GM13976 (cell line): Measurements from ENCODE around the gene TLR9.

Source experiments
- DNase-seq: peaks from one replicate; pipeline ENCODE4 v3.0.0; 2012; ENCODE audit warnings: low spot score
- in situ Hi-C: fragments of 300-500 bp; cut with MboI; formaldehyde crosslinking; loops from one replicate; pipeline ENCODE4 v1.12.0; 2022; ENCODE audit warnings: low sequenced_read_pairs, mixed read lengths, inconsistent platforms; ENCODE audit not compliant: unreplicated experiment
- TF ChIP-seq, protein P1 (sequence below): IDR thresholded peaks from 2 replicates; pipeline ENCODE4 v1.5.1; 2012; ENCODE audit warnings: borderline replicate concordance, mild to moderate bottlenecking; ENCODE audit not compliant: insufficient read depth; ENCODE audit errors: extremely low read depth, missing control alignments, control extremely low read depth

TLR9 gene

DNA sequence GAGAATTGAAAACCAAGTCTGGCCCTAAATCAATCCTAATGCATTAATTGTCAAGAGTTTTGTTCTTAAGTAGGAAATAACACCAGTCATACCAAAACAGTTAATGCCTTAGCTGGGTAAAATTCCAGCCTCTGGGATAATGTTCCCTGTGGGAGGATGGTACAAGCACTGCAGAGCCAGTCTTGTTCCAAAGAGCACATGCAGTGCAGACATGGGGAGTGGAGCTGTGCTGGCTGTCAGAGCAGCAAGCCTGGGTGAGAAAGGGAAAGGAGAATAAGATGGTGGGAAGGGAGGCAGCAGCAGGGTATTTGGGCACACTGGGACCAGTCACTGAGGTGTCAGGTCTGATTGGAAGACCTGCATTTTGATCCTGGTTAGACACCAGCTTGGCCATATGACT is 15.4 kb downstream of the TLR9 start:
- DNase-seq: no peak
- in situ Hi-C loops: no loop called here
- TF ChIP-seq, protein P1, sequence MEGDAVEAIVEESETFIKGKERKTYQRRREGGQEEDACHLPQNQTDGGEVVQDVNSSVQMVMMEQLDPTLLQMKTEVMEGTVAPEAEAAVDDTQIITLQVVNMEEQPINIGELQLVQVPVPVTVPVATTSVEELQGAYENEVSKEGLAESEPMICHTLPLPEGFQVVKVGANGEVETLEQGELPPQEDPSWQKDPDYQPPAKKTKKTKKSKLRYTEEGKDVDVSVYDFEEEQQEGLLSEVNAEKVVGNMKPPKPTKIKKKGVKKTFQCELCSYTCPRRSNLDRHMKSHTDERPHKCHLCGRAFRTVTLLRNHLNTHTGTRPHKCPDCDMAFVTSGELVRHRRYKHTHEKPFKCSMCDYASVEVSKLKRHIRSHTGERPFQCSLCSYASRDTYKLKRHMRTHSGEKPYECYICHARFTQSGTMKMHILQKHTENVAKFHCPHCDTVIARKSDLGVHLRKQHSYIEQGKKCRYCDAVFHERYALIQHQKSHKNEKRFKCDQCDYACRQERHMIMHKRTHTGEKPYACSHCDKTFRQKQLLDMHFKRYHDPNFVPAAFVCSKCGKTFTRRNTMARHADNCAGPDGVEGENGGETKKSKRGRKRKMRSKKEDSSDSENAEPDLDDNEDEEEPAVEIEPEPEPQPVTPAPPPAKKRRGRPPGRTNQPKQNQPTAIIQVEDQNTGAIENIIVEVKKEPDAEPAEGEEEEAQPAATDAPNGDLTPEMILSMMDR: no peak

DNA sequence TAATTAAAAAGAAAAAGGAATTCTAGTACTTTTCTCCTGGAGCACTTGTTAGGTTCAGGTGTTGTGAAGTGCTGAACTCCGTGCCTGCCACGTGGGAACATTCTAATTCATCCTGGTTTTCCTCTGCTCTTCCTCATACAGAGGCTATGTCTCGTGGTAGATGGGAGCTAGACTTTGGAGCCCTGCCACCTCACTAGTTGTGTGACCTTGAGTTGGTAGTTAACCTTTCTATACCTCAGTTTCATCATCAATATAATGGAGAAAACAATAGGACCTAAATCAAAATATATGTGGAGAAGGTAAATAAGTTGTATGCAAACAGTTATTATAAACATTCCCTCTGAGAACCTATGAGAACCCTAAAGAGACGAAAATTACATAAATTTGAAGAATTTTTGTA is 16.9 kb downstream of the TLR9 start:
- in situ Hi-C loops: no loop called here
- no peak for DNase-seq
- TF ChIP-seq, protein P1: no peak

DNA sequence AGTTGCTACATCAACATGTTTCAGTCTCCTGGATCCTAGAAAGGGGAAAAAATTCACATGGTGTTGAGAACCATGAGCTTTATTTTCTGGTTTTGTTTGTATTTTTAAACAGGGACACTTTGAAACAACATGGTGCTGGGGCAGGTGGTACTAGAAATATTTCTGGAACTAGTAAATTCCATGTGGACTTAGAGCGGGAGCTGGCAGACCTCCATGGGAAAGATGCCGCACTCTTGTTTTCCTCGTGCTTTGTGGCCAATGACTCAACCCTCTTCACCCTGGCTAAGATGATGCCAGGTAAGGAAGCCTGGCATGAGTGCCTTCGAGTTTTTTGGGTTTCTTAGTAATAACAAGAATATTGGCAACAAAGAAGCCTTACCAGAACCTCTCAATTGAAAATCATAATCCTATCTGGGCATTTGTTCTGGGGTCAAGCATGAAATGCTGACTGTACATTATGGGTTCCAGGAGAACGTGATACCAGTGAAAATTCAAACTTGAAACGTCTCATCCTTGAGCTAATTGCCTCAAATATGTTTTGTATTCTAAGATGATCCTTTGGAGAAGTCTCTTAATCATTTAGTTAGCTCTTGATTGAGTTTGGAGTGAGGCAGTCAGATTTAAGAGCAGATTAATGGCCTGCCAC is 19.6 kb downstream of the TLR9 start:
- TF ChIP-seq, protein P1: no peak
- in situ Hi-C loops: no loop called here
- DNase-seq: no peak

DNA sequence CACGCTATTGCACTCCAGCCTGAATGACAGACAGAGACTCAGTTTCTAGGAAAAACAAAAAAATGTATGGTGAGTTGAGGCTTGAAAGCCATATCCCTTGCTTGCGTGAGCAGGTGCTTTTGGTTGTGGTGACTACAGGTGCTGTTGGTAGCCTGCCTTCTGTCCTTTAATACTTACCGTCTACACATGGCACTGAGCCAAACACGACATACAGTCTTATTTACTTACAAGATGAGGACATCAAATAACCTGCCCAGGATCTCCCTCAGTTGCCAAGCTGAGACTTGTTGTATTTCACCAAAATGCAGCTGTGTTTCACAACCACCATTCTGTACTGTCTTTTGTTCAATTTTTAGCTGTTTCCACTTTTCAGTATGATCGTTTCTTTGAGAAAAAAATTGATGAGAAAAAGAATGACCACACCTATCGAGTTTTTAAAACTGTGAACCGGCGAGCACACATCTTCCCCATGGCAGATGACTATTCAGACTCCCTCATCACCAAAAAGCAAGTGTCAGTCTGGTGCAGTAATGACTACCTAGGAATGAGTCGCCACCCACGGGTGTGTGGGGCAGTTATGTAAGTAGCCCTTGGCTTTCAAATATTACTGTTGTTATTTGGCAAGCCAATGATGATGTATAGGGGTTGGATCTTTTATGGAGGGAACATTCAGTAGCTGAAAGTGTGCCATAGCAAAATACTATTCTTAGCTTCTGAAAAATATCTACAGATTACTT is 20.9 kb downstream of the TLR9 start:
- no peak for DNase-seq
- TF ChIP-seq, protein P1: no peak
- in situ Hi-C loops: no loop called here

DNA sequence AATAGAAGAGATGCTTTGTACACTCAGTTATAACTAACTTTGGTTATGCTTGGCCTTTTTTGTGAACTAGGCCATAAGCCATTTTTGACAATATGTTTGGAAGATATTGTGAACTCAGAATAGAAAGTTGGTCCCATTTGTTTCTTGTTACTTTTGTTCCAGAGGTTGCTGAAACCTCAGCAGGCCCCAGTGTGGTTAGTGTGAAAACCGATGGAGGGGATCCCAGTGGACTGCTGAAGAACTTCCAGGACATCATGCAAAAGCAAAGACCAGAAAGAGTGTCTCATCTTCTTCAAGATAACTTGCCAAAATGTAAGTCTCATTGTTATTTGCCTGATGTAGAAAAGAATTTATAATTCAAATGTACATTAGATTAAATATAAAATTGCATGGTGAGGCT is 21.7 kb downstream of the TLR9 start:
- in situ Hi-C loops: no loop called here
- DNase-seq: no peak
- TF ChIP-seq, protein P1: no peak

DNA sequence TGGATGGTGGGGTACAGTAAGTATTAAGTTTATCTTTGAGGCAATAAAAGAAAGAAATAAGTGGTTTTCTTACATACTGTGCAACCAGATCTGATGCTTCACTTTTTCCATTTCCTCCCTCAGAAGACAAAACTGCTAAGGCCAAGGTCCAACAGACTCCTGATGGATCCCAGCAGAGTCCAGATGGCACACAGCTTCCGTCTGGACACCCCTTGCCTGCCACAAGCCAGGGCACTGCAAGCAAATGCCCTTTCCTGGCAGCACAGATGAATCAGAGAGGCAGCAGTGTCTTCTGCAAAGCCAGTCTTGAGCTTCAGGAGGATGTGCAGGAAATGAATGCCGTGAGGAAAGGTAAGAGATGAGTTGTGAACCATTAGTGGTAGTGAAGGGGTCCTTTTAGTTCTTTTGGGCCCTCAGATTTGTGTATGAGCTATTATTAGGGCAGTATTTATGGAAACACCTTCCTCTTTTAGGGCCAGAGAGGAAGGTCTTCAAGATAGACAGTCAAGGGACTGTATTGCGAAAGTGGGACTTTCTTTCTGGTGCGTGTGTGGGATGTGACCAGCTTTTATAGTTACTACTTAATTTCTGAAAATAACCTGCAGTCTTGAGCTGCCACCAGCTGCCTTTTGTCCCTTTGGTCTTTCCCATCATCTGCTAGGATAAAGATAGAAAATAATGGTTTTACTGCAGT is 22.9 kb downstream of the TLR9 start:
- in situ Hi-C loops: no loop called here
- DNase-seq: no peak
- TF ChIP-seq, protein P1: no peak
